NCI-H2107 treated with DMSO at 0.1 percent for 48 hours (cell line): ENCODE measurements around the gene FBXL16.
"Not testable (repeated sequence)": the region's sequence is repeated elsewhere in the genome, so short reads cannot be mapped to it uniquely, and the experiment has no call there.

Source experiments
- DNase-seq: peaks from one replicate; lab custom pipeline; 2025; ENCODE audit not compliant: unreplicated experiment; lab: John Stamatoyannopoulos, UW

FBXL16 gene

GRCh38 chr16:723695-724094 is 18.1 kb upstream of the FBXL16 start:
- no peak for DNase-seq

- DNase-seq, result no peak
These were observed 17.4 kb upstream of the FBXL16 start for GRCh38 chr16:722835-723633.

DNA sequence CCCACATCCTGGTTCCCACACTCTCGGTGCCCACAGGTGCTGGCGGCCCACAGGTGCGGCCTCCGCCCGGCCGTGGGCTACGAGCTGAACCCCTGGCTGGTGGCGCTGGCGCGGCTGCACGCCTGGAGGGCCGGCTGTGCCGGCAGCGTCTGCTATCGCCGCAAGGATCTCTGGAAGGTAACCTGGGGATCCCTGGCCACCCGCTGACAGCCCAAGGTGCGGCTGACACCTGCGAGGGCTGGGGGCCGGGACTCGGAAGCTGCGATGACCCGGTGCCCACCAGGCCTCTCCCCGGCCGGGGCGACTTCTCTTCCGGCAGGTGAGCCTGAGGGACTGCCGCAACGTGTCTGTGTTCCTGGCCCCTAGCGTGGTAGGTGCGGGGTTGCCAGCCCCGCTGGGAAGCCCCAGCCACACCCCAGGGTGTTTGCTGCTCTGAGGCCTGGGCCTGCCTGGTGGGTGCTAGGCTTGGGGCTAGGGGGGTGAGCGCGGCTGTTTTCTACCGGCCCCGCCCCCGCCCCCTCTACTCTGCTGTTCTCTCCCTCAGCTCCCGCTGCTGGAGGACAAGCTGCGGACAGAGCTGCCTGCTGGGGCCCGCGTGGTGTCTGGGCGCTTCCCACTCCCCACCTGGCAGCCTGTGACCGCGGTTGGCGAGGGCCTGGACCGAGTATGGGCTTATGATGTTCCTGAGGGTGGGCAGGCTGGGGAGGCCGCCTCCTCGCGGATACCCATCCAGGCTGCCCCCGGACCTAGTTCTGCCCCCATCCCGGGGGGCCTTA is 16.4 kb upstream of the FBXL16 start:
- DNase-seq, result no peak

GRCh38 chr16:720990-721764 is 15.6 kb upstream of the FBXL16 start, which contains the start of gene ANTKMT:
TSS of gene ANTKMT (plus strand) at chr16:721146. CDS start at chr16:721275, 129 bp downstream.
- no peak for DNase-seq

- no peak for DNase-seq
These were observed 14.9 kb upstream of the FBXL16 start for GRCh38 chr16:720447-720989.

- DNase-seq, result no peak
These were observed 14.3 kb upstream of the FBXL16 start for GRCh38 chr16:719815-720446.

- no peak for DNase-seq
These were observed 13.3 kb upstream of the FBXL16 start for GRCh38 chr16:718922-719321.

DNA sequence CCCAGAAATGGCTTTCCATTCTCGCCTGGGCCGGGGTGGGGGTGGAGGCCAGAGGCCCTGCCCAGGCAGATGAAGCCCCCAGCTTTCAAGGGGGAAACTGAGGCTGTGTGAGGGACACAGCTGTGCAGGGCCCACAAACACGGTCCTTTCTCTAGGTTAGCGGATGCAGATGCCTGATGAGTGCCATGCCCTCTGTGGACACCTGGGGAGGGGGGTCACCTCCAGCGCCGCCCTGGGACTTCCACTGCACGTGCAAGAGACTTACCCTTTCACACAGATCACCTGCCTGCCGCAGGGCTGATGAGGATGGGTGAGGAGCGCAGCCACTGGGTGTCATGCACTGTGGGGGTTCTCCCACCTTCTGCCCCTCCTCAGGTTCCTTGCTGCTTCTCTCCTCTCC is 12.8 kb upstream of the FBXL16 start:
- no peak for DNase-seq

- DNase-seq, result no peak
These were observed 12.0 kb upstream of the FBXL16 start for GRCh38 chr16:717450-718245.

- DNase-seq, result no peak
These were observed 11.2 kb upstream of the FBXL16 start for GRCh38 chr16:716768-717325.

GRCh38 chr16:716200-716568 is 10.6 kb upstream of the FBXL16 start:
- no peak for DNase-seq

- no peak for DNase-seq
These were observed 10.0 kb upstream of the FBXL16 start for GRCh38 chr16:715477-716199.

- no peak for DNase-seq
These were observed 9.2 kb upstream of the FBXL16 start, which contains the start of gene METRN for GRCh38 chr16:714558-715476. TSS of gene METRN (plus strand) at chr16:715118. CDS start at chr16:715290, 172 bp downstream.

DNA sequence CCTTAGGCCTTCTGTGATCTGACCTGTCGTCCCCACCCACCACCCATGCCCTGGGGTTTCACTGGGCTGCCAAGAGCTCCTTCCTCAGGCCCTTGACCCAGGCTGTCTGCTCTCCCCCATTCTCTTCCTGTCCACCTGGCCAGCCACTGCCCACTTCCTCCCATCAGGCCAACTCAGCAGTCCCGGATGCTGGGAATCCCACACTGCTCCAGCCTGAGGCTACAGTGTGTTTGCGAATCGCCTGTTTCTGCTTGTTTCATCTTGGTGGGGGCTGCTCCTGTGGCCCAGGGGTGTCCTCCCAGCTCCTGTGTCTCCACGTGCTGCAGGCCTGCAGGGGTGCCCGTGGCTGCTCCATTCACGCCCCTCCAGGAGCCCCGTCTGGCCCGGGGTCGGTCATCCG is 8.5 kb upstream of the FBXL16 start:
- no peak for DNase-seq

GRCh38 chr16:712740-713250 is 7.2 kb upstream of the FBXL16 start:
- DNase-seq, result not testable (repeated sequence)

DNA sequence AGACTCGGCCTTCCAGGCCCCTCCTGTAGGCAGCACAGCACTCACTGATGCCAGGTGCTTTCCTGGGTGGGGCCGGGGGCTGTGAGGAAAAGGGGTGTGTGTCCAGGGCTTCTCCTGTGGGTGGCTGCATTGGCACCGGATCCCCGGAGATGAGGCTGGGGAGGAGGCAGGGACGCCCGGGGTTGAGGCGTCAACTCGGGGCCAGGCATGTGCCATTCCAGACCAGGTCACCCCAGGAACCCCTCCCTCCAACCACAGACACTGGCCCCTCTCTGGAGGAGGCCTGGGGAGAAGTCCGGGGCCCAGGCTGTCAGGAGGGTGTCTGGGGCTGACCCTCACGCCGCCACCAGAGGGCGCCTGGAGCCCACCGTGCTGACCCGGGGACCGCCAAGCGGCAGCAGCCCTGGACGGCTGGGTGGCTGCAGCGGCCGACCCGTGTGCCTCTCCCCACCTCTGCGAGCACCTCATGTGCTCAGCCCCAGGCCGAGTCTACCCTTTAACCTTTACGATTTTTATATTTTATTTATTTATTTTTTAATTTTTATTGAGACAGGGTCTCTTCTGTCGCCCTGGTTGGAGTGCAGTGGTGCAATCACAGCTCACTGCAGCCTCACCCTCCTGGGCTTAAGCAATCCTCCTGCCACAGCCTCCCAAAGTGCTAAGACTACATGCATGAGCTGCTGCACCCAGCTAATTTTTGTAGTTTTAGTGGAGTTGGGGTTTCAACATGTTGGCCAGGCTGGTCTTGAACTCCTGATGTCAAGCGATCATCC is 6.1 kb upstream of the FBXL16 start:
- DNase-seq, result no peak

GRCh38 chr16:711084-711483 is 5.5 kb upstream of the FBXL16 start:
- no peak for DNase-seq
